ENCODE measurements around the gene NXPH4.

NXPH4 gene

GRCh38 chr12:57244312-57244696 lies 27.7 kb downstream of the NXPH4 start:
- DNase-seq: no peak

GRCh38 chr12:57247041-57247440 lies 30.4 kb downstream of the NXPH4 start:
- no peak for DNase-seq

DNA sequence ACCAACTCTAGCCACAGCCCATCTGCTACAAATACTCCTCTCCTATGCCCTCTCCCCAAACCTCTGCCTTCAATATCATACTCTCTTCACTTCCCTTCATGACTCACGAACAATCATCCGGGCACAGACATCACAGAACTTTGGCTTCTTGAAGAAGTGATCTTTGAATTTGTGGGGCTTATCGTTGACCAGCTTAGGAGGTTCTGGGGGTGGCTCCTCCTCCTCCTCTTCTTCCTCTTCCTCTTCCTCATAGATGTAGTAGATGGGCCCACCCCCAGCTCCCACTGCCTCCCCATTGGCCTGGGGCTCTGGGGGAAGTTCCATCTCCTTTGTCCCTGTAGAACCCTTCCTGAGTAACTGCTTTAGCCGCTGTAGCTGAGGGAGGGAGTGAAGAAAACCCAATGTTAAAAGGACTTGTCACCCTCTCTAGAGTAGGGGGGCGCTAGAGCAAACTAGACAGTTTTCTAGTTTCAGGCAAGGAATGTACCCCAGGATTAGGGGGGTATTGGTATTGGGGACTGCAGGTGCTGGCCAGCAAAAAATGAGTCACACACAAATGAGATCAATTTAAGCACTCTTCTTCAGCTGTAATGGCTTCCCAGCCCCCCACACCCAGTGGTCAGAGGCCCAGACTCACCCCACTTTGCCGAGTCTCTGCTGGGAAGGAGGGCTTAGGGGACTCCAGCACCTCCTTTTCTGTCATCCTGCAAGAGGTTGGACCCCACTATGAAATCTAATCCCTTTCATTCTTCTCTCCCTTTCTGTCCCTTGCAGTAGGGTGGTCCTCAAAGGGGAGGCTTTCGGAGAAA lies 32.5 kb downstream of the NXPH4 start:
- DNase-seq: no peak

DNA sequence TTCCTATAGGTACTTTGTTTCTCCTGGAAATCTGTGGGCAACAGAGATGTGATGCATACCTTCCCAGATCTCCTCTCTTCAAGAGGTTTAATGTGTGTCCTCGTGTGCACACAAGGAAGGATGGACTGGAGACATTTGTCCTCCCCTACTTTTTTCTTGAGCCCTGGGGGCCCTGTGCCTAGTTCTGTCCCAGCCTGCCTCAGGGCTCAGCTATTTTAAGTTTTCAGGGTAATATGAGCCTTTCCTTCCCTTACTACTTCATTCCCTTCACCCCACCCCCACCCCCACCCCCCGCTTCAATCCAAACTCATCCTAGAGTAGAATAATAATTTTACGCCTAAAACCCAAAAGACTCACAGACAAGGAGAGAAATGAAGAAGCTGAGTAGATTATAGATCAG lies 33.9 kb downstream of the NXPH4 start:
- no peak for DNase-seq

DNA sequence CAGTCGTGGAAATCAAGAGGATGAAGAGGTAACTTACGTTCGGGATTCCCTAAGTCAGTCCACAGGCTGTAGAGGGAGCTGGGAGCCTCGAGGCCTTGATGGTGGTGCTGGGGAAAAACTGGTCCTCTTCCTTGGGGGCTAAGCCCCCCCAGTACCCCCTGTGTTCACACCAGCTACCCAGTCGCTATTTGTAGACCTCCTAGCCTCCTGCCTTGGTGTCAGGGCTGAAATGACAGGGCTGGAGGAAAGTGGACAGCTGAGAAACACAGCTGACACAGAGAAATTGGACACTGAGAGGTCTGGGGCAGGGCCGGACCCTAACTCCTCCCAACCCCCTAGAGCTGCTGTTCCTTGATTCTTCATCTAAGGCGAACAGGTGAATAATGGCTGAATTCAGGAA lies 34.4 kb downstream of the NXPH4 start, which contains the start of gene STAC3:
STAC3 (minus strand) TSS at position 232 of the 400 bp plus-strand sequence. CDS start 1,551 bp downstream, outside the sequence.
- no peak for DNase-seq

GRCh38 chr12:57254506-57255280 lies 38.1 kb downstream of the NXPH4 start:
- DNase-seq: no peak

DNA sequence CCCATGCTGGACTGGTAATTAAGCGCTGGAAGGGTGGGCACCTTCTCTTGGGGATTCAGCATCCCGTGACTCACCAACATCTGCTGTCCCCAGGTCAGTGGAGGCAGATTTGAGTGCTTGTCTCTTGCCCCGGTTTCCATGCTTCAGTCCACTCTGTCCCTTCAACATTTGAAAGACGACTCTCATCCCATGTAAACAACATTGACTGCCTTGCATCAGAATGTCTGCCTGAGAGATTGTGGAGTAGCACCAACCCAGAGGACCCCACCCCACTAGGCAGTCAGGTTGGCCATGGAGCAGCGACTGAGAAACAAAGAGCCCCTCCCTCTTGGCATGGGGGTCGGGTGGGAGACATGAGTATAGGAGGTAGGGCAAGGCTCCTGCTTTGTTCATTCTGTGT lies 39.3 kb downstream of the NXPH4 start:
- DNase-seq: no peak

DNA sequence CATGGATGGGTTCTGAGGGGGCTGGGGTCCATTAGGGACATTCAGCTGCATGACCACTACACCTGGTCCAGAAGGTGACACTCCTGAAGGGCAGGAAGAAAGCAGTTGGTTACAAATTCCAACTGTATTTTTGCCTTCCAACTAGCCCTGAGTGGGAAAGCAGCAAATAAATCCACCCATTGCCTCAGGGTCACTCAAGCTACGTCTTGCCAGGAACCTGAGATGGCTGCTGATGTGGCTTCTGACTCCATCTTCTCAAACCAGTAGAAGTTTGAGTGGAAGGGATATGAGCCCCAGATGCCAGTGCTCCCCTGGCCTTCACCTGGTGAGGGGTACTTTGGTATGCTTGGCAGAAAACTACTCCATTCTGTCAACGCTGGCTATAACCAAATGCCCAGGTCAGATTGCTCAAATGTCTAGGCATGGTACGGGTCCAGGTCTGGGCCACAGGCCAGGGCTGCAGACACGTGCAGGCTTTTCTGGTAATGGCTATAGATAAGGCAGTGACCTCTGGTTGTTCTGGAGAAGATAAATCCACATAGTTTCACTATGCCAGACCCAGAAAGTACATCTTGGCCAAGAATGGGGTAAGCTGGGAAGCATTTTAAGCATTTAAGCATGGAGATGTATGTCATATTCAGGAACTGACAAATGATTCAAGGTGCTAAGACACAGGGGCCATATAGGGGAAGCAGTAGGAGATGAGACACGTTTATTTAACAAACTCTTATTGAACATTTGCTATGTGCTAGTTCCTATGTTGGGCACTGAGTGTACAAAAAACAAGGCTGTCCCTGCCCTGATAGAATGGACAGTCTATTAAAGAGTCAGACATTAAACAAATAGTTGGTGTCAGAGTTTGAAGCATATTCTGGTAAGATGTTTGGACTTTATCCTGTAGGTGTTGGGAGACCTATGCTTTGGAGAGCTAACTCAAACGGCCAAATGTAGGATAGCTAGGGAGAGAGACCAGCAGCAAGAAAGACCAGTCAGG lies 42.7 kb downstream of the NXPH4 start:
- DNase-seq: no peak

DNA sequence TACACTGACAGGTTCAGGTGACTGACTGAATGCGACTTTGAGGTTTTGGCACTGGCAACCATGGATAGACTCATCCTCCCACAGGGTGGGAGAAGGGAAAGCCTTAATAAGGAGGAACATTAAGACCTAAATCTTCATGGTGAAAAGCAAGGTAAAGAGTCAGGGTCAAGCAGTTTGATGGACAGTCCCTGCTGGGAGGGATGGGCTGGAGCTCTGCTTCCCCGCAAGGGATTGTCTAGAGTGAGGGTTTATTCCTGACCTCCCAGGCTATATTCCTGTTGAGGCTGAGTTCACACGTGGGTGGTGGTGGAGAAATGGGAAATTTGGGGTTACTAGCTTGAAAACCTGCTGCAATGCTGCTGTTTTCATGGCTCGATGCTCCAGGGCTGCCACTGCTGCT lies 43.8 kb downstream of the NXPH4 start:
- DNase-seq: no peak

DNA sequence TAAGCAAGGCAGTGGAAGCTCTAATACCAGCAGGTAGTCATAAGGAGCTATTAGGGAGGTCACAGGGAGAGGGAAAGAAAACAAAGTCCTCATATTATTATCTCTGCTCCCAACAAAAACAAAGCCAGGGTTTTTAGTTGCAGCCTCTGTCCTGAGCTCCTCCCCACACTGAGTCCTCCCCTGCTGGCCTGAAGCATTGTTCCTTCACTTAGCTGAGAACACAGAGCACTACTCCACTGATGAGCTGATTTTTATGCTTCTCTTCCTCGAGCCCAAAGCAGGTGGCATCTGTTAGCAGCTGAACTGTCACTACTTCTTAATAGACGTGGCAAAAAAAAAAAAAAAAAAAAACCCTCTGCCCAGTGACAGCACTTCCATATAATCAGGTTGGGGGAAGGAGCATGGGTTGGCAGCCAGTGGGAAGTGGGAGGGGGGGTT lies 44.9 kb downstream of the NXPH4 start:
- DNase-seq: no peak

DNA sequence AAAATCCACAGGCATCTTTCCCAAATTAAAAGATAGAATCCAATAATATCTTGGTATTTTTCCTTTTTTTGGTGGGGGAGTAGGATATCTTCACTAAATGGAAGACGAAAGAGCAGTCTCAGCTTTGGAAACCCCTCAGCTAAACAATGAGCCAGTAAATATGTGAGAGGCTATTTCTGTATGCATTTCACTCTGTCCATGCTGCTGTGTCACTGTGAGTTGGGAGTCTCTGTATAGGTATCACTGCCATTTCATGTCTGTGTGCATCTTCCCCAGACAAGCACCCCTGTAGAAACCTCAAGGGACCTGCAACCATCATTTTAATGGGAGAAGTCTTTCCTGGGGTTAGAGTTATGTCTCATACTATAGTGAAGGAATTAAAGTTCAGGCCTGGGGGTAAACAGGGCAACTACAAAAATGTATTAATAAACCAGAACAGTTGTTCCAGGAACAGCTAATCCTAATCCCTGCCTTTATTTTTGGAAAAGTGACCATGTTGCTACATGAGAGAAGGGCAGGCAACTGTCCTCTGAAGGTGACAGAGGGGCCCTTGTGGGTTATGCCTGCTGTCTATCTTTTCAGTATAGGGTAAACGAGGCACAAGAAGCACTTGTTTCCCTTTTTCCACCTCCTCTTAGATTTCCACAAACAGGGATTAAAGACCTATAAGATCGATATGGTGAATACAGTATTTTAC lies 45.7 kb downstream of the NXPH4 start:
- DNase-seq: no peak

GRCh38 chr12:57263096-57263495 lies 46.5 kb downstream of the NXPH4 start:
- DNase-seq: no peak

GRCh38 chr12:57266681-57267080 lies 50.1 kb downstream of the NXPH4 start:
- no peak for DNase-seq

DNA sequence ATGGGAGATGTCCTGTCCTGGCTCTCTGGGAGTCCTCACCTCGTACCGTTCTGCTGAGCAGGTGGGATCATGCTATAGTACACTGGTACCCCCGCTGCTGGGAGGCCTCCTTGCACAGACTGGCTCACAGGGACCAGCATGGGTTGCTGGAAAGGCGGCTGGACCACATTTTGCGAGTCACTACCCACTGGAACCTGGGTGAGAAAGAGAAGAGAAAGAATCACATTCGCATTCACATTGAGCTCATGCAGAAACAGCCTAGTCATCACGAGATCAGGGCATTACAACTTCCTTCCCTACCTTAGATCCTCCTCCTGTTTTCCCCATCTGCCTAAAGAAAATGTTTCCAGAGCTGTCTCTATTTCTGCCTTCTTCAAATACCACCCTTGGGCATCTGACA lies 51.7 kb downstream of the NXPH4 start:
- DNase-seq: no peak

- DNase-seq: no peak
These were observed 54.4 kb downstream of the NXPH4 start for GRCh38 chr12:57270966-57271470.

- no peak for DNase-seq
These were observed 56.0 kb downstream of the NXPH4 start for GRCh38 chr12:57272337-57273151.

DNA sequence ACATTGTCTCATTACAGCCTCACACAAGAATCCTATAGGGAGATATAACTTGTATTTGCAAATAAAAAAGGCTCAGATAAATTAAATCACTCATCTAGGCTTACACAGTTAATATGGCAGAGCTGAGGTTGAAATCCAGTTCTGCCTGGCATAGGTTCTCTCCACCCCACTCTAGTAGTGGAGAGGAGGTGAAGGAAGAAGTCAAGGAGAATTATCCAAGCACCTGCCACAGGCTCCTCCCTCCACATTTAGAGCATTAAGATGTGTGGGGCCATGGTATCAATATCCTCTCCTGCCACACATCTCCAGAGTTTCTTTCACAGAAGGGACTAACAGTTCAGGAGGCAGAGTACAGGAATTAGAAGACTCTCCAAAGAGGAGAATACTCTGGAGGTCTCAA lies 56.9 kb downstream of the NXPH4 start:
- DNase-seq: no peak

Data from midbrain (tissue), 1 donor.